Hematopoietic multipotent progenitor cell treated with erythropoietin and hydrocortisone succinate and interleukin-3 and kit ligand, for 8 days (in vitro differentiated cells): Measurements from ENCODE around the gene GXYLT1.
A peak's percentile ranks its signal among the peaks of the same experiment; 100 is the strongest.
"Not testable (repeated sequence)": the region's sequence is repeated elsewhere in the genome, so short reads cannot be mapped to it uniquely, and the experiment has no call there.

Experiments used
- DNase-seq: peaks from one replicate; pipeline ENCODE4 v3.0.0-alpha.2; 2015

GXYLT1 gene

DNA sequence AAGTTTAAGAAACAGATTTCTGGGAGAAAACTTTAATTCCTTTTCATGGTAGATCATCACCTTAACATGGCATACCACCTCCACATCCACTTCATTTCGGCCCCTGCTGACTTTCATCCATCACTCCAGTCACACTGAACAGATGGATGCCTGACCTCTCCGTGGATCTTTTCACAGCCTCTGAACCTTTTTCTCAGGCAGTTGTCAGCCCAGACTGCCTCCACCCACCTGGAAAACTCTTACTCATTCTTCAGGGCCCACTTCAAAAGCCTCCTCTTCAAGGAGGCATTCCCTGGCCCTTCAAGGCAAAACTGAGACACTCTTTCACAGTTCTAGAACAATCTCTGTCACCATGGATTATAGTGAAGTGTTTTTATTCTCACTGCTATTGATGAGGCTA lies 52.9 kb downstream of the GXYLT1 start:
- DNase-seq: no peak

DNA sequence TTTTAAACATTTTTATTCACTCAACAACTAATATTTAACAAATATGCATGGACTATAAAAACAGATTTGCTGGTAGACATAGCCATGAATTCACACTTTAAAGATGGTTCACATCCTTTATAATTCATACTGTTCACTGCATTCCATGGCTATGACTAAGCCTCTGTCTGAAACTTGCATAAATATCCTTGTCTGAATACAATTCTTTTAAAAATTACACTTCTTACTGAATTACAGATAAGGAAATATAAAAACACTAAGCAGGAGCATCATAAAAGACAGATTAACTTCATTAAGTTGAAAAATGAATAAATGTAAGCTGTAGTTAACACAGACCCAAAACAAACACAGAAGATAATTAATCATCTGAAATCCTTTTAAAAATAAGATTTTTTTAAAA lies 53.8 kb downstream of the GXYLT1 start:
- no peak for DNase-seq

DNA sequence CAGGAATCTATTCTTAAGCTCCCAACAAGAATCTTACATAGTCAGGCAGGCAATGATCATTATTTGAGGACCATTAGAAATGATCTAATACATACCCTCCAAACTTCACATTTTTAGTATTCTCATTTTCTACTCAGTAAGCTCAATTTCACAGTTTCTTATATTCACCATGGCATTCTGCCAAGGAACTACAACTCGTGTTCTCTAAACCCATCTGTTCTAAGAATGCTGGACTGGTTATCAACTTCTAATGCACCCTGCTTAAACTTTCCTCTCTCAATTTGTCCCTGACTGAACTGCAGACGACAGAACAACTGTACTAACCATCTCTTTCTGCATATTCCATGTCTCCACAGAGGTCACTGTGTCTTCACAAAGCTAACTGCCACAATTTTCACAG lies 58.6 kb downstream of the GXYLT1 start:
- DNase-seq: peak; percentile 90

DNA sequence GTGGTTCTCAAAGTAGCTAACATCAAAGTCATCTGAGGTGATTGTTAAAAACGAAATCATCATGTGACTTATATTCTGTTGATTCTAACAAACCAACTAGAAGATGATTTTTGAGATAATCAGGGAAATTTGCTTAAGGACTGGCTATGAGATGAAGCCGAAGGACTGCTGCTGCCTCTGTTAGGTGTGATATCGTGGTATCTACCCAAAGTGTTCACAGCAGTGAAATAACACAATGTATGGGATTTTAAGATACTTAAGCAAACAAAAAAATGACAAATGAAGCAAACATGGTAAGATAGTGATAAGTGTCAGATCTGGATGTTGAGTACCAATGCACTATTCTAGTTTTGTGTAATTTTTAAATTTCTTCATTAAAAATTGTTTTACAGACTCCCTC lies 59.1 kb downstream of the GXYLT1 start:
- peak; percentile 92 for DNase-seq

DNA sequence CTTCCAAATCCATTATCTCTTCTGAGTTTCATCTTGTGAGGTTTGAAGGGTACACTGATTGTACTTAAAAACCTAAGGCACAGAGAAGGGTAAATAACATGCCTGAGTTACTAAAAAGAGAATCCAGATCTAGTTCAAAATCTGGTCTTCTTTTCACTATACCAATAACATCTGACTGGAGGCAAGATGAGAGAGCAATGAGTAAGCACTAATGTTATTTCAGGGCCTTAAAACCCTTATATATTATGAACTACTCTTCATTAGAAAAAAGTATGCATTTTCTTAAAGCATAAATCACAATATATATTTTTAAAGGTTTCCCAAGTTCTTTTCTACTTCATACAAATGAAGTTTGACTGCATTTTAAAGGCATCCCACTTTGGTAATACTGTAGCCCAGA lies 60.2 kb downstream of the GXYLT1 start:
- no peak for DNase-seq

DNA sequence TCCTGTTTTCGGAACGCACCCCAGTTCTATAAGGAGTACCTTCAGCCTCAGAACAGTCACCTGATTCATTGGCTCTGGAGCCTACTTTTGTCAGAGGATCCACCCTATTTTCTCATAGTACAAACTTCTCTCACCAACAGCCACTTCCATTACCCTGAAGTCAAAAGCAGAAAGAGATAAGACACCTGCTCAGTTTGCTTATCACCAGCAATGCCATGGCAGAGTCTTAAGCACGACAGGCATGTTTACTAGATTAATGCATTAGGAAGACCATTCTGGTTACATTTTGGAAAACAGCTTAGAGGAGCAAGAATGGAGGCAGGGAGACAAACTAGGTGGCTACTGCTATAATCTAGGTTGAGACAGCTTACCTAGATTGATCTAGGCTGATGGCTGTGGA lies 67.7 kb downstream of the GXYLT1 start:
- DNase-seq: peak; percentile 92

DNA sequence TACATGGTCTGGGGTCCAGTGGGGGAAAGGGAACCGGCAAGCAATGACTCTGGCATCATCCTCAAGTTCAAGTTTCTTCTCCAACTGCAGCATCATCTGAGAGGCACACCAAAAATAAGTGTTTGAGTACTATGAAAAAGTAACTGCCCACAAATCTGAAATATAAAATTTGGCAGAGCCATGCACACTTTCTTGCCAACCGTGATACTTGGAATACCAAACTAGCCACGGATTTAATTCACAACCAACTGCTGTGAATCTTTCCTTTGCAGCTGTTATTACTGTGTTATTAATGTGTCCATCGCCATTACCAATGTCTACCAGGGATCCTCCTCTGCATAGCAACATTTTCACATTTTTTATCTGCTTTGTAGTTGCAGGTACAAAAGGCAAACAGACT lies 74.6 kb downstream of the GXYLT1 start:
- no peak for DNase-seq

DNA sequence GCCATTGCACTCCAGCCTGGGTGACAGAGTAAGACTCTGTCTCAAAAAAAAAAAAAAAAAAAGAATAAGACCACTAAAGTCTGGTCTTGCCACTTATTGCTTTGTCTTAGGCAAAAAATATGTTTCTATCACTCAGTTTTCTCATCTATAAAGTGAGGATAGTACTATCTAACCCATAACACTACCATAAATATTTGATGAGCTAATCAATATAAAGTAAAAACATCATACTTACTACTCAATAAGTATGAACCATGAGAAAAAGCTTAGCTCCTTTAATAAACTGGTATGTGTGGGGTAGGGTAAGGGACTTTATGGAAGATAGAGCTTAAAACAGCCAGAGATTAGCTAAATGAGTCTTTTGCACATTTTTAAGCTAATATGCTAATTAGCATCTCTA lies 85.5 kb downstream of the GXYLT1 start:
- no peak for DNase-seq

DNA sequence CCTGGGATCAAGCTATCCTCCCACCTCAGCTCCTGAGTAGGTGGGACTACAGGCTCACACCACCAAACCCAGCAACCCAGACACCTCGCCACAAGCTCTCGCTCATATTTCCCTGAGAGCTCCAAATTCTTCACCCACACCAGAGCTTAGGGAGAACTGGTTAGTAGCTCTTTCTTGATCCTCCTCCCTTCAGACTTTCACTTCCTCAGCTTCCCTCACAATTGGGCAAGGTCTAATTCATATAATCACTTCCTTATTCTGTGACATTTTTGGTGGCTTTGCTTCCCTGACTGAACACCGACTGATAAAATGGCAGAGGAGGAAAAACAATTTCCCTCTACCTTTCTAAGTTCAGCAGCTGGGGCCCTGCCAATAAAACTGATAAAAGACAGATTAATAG lies 88.5 kb downstream of the GXYLT1 start:
- no peak for DNase-seq

DNA sequence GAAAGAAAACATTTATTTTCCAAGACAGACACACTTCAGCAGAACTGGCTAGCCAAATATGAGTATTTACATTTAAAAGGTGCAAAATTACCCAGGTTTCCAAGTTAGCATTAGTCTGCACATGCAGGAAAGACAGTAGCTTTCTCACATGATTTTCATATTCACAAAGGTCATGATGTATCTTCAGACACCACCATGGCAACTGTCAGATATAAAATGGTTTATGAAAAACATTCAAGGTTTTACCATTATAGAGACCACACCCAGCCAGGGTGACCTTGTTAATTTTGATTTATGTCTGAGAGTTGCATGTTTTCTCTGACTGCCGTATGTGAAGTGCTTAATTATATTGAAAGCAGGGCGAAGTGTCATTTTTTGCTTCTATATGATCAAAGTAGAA lies 91.2 kb downstream of the GXYLT1 start:
- no peak for DNase-seq

DNA sequence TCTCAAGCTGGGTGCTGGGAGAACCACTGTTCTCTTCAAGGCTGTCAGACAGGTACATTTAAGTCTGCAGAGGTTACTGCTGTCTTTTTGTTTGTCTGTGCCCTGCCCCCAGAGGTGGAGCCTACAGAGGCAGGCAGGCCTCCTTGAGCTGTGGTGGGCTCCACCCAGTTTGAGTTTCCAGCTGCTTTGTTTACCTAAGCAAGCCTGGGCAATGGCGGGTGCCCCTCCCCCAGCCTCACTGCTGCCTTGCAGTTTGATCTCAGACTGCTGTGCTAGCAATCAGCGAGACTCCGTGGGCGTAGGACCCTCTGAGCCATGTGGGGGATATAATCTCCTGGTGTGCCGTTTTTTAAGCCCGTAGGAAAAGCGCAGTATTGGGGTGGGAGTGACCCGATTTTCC lies 95.7 kb downstream of the GXYLT1 start:
- DNase-seq: not testable (repeated sequence)

DNA sequence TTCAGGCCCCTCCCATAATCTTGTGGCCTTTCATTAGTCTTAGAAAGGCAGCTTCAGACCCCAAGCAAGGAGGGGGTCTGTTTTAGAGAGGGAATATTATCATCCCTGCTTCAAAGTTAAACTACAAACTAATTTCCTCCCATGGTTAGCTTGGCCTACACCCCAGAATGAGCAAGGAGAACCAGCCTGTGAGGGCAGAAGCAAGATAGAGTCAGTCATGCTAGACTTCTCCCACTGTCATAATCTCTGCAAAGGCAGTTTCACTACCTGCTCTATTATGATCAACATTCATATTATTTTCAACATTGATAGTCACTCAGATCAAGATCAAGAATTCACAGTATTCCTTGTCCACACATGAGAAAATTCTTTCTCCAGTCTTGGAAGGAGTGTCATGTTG lies 105.1 kb downstream of the GXYLT1 start:
- no peak for DNase-seq

DNA sequence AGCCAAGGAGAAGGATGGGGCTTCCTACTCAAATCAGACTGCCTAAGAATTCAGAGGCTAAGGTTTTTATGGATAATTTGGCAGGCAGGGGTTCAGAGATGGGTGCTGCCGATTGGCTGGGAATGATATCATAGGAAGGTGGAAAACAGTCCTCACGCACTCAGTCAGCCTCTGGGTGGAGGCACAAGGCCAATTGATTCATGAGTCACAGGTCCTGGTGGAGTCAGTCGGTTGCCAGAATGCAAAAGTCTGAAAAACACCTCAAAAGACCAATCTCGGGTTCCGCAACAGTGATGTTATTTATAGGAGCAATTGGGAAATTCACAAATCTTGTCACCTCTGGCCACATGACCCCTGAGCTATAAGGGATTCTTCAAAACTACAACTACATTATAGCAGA lies 105.5 kb downstream of the GXYLT1 start:
- DNase-seq: peak; percentile 12

DNA sequence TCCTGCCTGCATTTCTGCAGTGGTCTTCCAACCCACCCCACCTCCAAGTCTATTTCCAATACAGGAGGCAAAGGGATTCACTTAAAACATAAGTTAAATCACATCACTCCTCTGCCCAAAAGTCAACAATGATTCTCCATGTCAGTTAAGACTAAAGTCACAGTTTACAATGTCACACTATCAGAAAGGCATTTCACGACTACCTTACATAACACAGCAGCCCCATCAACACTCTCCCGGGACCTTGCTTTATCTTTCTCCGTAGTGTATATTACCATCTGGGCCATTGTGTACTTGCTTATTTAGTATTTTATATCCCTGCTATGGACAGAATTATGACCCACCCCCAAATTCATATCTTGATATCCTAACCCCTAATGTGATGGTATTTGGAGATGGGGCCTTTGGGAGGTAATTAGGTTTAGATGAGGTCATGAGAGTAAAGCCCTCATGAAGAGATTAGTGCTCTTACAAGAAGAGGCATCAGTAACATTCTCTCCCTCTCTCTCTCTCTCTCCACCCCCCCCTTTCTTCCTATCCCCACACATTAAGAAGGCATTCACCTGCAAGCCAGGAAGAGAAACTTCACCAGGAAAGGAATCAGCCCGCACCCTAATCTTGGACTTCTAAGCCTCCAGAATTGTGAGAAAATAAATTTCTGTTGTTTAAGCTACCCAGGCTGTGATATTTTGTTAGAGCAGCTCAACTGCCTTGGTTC lies 112.7 kb downstream of the GXYLT1 start:
- no peak for DNase-seq
